AG04449 (cell line): Measurements from ENCODE around the gene LRBA.
"Not testable (repeated sequence)": the region's sequence is repeated elsewhere in the genome, so short reads cannot be mapped to it uniquely, and the experiment has no call there.

ENCODE experiments used
- CTCF ChIA-PET: fragments of 350-600 bp; formaldehyde crosslinking; extraction: SDS; loops from one replicate; lab custom pipeline; 2021; ENCODE audit warnings: antibody characterized with exemption; lab: Yijun Ruan, JAX
- POLR2A ChIA-PET: fragments of 400-600, 350-600 bp; formaldehyde crosslinking; extraction: SDS; loops from one replicate; lab custom pipeline; 2020; ENCODE audit warnings: antibody characterized with exemption, inconsistent platforms; lab: Yijun Ruan, JAX
- DNase-seq: peaks from one replicate; pipeline ENCODE4 v3.0.0-alpha.2; 2010; ENCODE audit warnings: low read depth, low spot score
- H3K4me3 ChIP-seq: 2 replicates; pipeline ENCODE4 v1.5.1; 2011; ENCODE audit warnings: low read depth, mild to moderate bottlenecking, control low read depth, low read length
- CTCF ChIP-seq: IDR thresholded peaks from one replicate; pipeline ENCODE4 v1.5.1; 2011; ENCODE audit warnings: mild to moderate bottlenecking, moderate library complexity, low read length, control low read depth, inconsistent platforms; ENCODE audit not compliant: insufficient read depth; ENCODE audit errors: missing control alignments

LRBA gene

GRCh38 chr4:151035911-151036310, 20.8 kb upstream of the LRBA start:
- POLR2A ChIA-PET = no interaction called here
- no peak for DNase-seq
- no peak for TF ChIP-seq CTCF
- CTCF ChIA-PET = interaction anchor here (0.8 kb wide), 1 partner anchor 9 kb away, joined by 3 read pairs; no protein-coding TSS in a partner anchor
- no peak overlapping the region for H3K4me3 ChIP-seq

GRCh38 chr4:151035328-151035727, 20.2 kb upstream of the LRBA start:
- ChIA-PET CTCF (no interaction called here), POLR2A (no interaction called here)
- TF ChIP-seq CTCF = no peak
- no peak for DNase-seq
- H3K4me3 ChIP-seq = no peak overlapping the region

GRCh38 chr4:151034829-151035228, 19.7 kb upstream of the LRBA start:
- CTCF ChIA-PET = no interaction called here
- POLR2A ChIA-PET = no interaction called here
- DNase-seq = no peak
- TF ChIP-seq CTCF = no peak
- no peak overlapping the region for H3K4me3 ChIP-seq

GRCh38 chr4:151031831-151032605, 16.9 kb upstream of the LRBA start:
- no peak overlapping the region for H3K4me3 ChIP-seq
- TF ChIP-seq CTCF = no peak
- no peak for DNase-seq
- ChIA-PET CTCF (interaction anchor here (1.3 kb wide), 1 partner anchor 12 kb away, joined by 4 read pairs; no protein-coding TSS in a partner anchor), POLR2A (no interaction called here)

- no peak for TF ChIP-seq CTCF
- DNase-seq = no peak
- no peak overlapping the region for H3K4me3 ChIP-seq
- POLR2A ChIA-PET = no interaction called here
- CTCF ChIA-PET = no interaction called here
Observed at GRCh38 chr4:151029537-151029936, 14.5 kb upstream of the LRBA start.

- POLR2A ChIA-PET, DNase-seq, CTCF ChIA-PET, H3K4me3 ChIP-seq: not testable (repeated sequence)
Observed at GRCh38 chr4:151029006-151029405, 13.9 kb upstream of the LRBA start.

- ChIA-PET CTCF (no interaction called here), POLR2A (interaction anchor here (0.6 kb wide), 1 partner anchor 459 kb away, joined by 3 read pairs; no protein-coding TSS in a partner anchor)
- no peak overlapping the region for H3K4me3 ChIP-seq
- no peak for TF ChIP-seq CTCF
- DNase-seq = no peak
Observed at GRCh38 chr4:151025759-151026158, 10.7 kb upstream of the LRBA start.
